GM12878 (cell line): ENCODE data around the gene ETS1.

Experiments
- BRCA1 ChIP-seq: IDR thresholded peaks from 2 replicates; pipeline ENCODE4 v1.6.1; 2011; ENCODE audit warnings: low read depth, low read length, improper control_type of control experiment
- CREB1 ChIP-seq: IDR thresholded peaks from 2 replicates; pipeline ENCODE4 v1.6.1; 2012; ENCODE audit warnings: low read depth, mild to moderate bottlenecking, inconsistent platforms
- CTCF ChIP-seq, 3 experiments: IDR thresholded peaks in 2 of 3; conservative IDR thresholded peaks in 1 of 3; 2 replicates each; pipeline ENCODE4 v1.5.1; 2011; ENCODE audit warnings: low read depth in 3 of 3, low read length in 3 of 3, mild to moderate bottlenecking in 3 of 3, control low read depth in 2 of 3, moderate library complexity in 2 of 3, inconsistent platforms in 1 of 3, mixed read lengths in 1 of 3; ENCODE audit not compliant: control insufficient read depth in 2 of 3, insufficient read depth in 1 of 3; ENCODE audit errors: extremely low read depth in 1 of 3
- EP300 ChIP-seq, 2 experiments: fragments of 150-350 bp in 1 of 2; IDR thresholded peaks; 2 replicates each; pipeline ENCODE4 v1.6.1; 2011 to 2012; ENCODE audit warnings: low read depth in 2 of 2, low read length in 2 of 2, borderline replicate concordance in 1 of 2, improper control_type of control experiment in 1 of 2, inconsistent platforms in 1 of 2; ENCODE audit not compliant: control insufficient read depth in 1 of 2
- FOS ChIP-seq: IDR thresholded peaks from 3 replicates; pipeline ENCODE4 v1.6.1; 2011; ENCODE audit warnings: borderline replicate concordance; ENCODE audit not compliant: insufficient read length; ENCODE audit errors: extremely low read depth
- POLR2A ChIP-seq: IDR thresholded peaks from 2 replicates; pipeline ENCODE4 v1.6.1; 2011; ENCODE audit warnings: low read depth, mild to moderate bottlenecking, low read length
- RUNX3 ChIP-seq: IDR thresholded peaks from 2 replicates; pipeline ENCODE4 v1.6.1; 2012; ENCODE audit warnings: low read length, inconsistent platforms
- SIN3A ChIP-seq: IDR thresholded peaks from 2 replicates; pipeline ENCODE4 v1.6.1; 2012; ENCODE audit warnings: low read depth, low read length, improper control_type of control experiment
- STAT3 ChIP-seq: IDR thresholded peaks from 2 replicates; pipeline ENCODE4 v1.6.1; 2011; ENCODE audit warnings: low read depth, low read length, improper control_type of control experiment
- USF2 ChIP-seq: IDR thresholded peaks from 2 replicates; pipeline ENCODE4 v1.6.1; 2011; ENCODE audit warnings: low read depth, low read length, improper control_type of control experiment, borderline replicate concordance
- TF ChIP-seq, protein P1 (sequence below): fragments of 450-650 bp; IDR thresholded peaks from 2 replicates; pipeline ENCODE4 v1.6.1; 2018; ENCODE audit warnings: borderline replicate concordance, mild to moderate bottlenecking; ENCODE audit not compliant: partially characterized antibody
- TF ChIP-seq, protein P2 (sequence below): IDR thresholded peaks from 2 replicates; pipeline ENCODE4 v1.6.1; 2012; ENCODE audit warnings: low read length, inconsistent platforms

GRCh38 chr11:128451652-128452470 is 135.5 kb downstream of the ETS1 start:
- TF ChIP-seq CREB1 (no peak), FOS (no peak), SIN3A (no peak), EP300 (IDR thresholded peaks at IDR 0.05; ENCODE audit: borderline replicate concordance in 1 of 2, control insufficient read depth in 1 of 2, low read depth in 2 of 2, low read length in 2 of 2) (no peak), CTCF (IDR thresholded peaks at IDR 0.05 in 2 of 3, conservative IDR thresholded peaks at IDR 0.05 in 1 of 3; ENCODE audit: control insufficient read depth in 2 of 3, extremely low read depth in 1 of 3, insufficient read depth in 1 of 3, low read depth in 3 of 3, low read length in 3 of 3) (no peak), RUNX3 (no peak), STAT3 (no peak), USF2 (no peak), POLR2A (no peak), BRCA1 (no peak)
- TF ChIP-seq, protein P1, sequence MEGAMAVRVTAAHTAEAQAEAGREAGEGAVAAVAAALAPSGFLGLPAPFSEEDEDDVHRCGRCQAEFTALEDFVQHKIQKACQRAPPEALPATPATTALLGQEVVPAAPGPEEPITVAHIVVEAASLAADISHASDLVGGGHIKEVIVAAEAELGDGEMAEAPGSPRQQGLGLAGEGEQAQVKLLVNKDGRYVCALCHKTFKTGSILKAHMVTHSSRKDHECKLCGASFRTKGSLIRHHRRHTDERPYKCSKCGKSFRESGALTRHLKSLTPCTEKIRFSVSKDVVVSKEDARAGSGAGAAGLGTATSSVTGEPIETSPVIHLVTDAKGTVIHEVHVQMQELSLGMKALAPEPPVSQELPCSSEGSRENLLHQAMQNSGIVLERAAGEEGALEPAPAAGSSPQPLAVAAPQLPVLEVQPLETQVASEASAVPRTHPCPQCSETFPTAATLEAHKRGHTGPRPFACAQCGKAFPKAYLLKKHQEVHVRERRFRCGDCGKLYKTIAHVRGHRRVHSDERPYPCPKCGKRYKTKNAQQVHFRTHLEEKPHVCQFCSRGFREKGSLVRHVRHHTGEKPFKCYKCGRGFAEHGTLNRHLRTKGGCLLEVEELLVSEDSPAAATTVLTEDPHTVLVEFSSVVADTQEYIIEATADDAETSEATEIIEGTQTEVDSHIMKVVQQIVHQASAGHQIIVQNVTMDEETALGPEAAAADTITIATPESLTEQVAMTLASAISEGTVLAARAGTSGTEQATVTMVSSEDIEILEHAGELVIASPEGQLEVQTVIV, result no peak
- TF ChIP-seq, protein P2, sequence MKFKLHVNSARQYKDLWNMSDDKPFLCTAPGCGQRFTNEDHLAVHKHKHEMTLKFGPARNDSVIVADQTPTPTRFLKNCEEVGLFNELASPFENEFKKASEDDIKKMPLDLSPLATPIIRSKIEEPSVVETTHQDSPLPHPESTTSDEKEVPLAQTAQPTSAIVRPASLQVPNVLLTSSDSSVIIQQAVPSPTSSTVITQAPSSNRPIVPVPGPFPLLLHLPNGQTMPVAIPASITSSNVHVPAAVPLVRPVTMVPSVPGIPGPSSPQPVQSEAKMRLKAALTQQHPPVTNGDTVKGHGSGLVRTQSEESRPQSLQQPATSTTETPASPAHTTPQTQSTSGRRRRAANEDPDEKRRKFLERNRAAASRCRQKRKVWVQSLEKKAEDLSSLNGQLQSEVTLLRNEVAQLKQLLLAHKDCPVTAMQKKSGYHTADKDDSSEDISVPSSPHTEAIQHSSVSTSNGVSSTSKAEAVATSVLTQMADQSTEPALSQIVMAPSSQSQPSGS, result no peak
